ENCODE data around the gene MAPK4. TPM values are rescaled to one million over a fixed set of nuclear protein-coding genes. Genes with fewer than 3 reads are reported as not detected.

Gene MAPK4
- total RNA-seq, 1 donor from 2014 or later = not detected

GRCh38 chr18:50744253-50744652 is 184.4 kb downstream of the MAPK4 start:
- ATAC-seq (ENCODE audit: low read depth) (no peak), DNase-seq (no peak)
- POLR2A ChIA-PET = no interaction called here
- no peak overlapping the region for H3K4me3 Mint-ChIP-seq
- CTCF ChIA-PET = no interaction called here
- H3K36me3 Mint-ChIP-seq (ENCODE audit: low read depth) = no peaks in the 10 kb centered on the region
- intact Hi-C loops (cut with micrococcal nuclease) = no loop called here
- H3K4me1 Mint-ChIP-seq = no peaks in the 10 kb centered on the region
- H3K9me3 Mint-ChIP-seq = peaks cover 3% of the 10 kb centered on the region
- H3K27me3 Mint-ChIP-seq = peaks cover 6% of the 10 kb centered on the region
- no peak for TF ChIP-seq CTCF (IDR thresholded peaks at IDR 0.05)
- no peak overlapping the region for H3K27ac Mint-ChIP-seq

- no peak overlapping the region for H3K27ac Mint-ChIP-seq
- TF ChIP-seq CTCF (IDR thresholded peaks at IDR 0.05) = no peak
- ChIA-PET CTCF (no interaction called here), POLR2A (no interaction called here)
- H3K4me1 Mint-ChIP-seq = no peaks in the 10 kb centered on the region
- no peak overlapping the region for H3K4me3 Mint-ChIP-seq
- no peaks in the 10 kb centered on the region for H3K36me3 Mint-ChIP-seq (ENCODE audit: low read depth)
- ATAC-seq (ENCODE audit: low read depth) = no peak
- H3K9me3 Mint-ChIP-seq = peaks cover 3% of the 10 kb centered on the region
- peaks cover 16% of the 10 kb centered on the region for H3K27me3 Mint-ChIP-seq
- no peak for DNase-seq
- intact Hi-C loops (cut with micrococcal nuclease) = no loop called here
Observed at GRCh38 chr18:50745945-50746344, 186.1 kb downstream of the MAPK4 start.

GRCh38 chr18:50747849-50748242 is 188.0 kb downstream of the MAPK4 start:
- no peak for ATAC-seq (ENCODE audit: low read depth)
- ChIA-PET POLR2A (no interaction called here), CTCF (no interaction called here)
- TF ChIP-seq CTCF (IDR thresholded peaks at IDR 0.05) = no peak
- DNase-seq = no peak
- Mint-ChIP-seq H3K36me3 (ENCODE audit: low read depth) (no peaks in the 10 kb centered on the region), H3K4me3 (no peak overlapping the region), H3K9me3 (peaks cover under 1% of the 10 kb centered on the region), H3K4me1 (no peaks in the 10 kb centered on the region), H3K27ac (no peak overlapping the region), H3K27me3 (peaks cover 27% of the 10 kb centered on the region)
- intact Hi-C loops (cut with micrococcal nuclease) = no loop called here

- Mint-ChIP-seq H3K4me1 (no peaks in the 10 kb centered on the region), H3K4me3 (no peak overlapping the region), H3K27ac (no peak overlapping the region), H3K27me3 (peaks cover 27% of the 10 kb centered on the region), H3K9me3 (no peaks in the 10 kb centered on the region), H3K36me3 (ENCODE audit: low read depth) (no peaks in the 10 kb centered on the region)
- no peak for ATAC-seq (ENCODE audit: low read depth)
- TF ChIP-seq CTCF (IDR thresholded peaks at IDR 0.05) = no peak
- intact Hi-C loops (cut with micrococcal nuclease) = no loop called here
- DNase-seq = no peak
- CTCF ChIA-PET = no interaction called here
- POLR2A ChIA-PET = no interaction called here
Observed at GRCh38 chr18:50748243-50749229, 188.6 kb downstream of the MAPK4 start.

- H3K27me3 Mint-ChIP-seq = peaks cover 29% of the 10 kb centered on the region
- POLR2A ChIA-PET = no interaction called here
- ATAC-seq (ENCODE audit: low read depth) (no peak), DNase-seq (no peak)
- intact Hi-C loops (cut with micrococcal nuclease) = no loop called here
- H3K9me3 Mint-ChIP-seq = peaks cover 1% of the 10 kb centered on the region
- H3K27ac Mint-ChIP-seq = no peak overlapping the region
- H3K4me1 Mint-ChIP-seq = no peaks in the 10 kb centered on the region
- CTCF ChIA-PET = no interaction called here
- no peaks in the 10 kb centered on the region for H3K36me3 Mint-ChIP-seq (ENCODE audit: low read depth)
- TF ChIP-seq CTCF (IDR thresholded peaks at IDR 0.05) = no peak
- no peak overlapping the region for H3K4me3 Mint-ChIP-seq
Observed at GRCh38 chr18:50749421-50749820, 189.5 kb downstream of the MAPK4 start.
